HG03025 (cell line): ENCODE measurements around the gene SLC19A2.

Experiments used
- ATAC-seq: cut with Tn5 transposase; IDR thresholded peaks from one replicate; pipeline ENCODE4 v1.9.1; 2021; ENCODE audit warnings: mild to moderate bottlenecking, moderate library complexity; ENCODE audit not compliant: unreplicated experiment, low FRiP score

SLC19A2 gene

GRCh38 chr1:169414952-169415351 lies 70.8 kb downstream of the SLC19A2 start:
- no peak for ATAC-seq
